DOHH2 (cell line): ENCODE data around the gene SLC2A10.

Experiments used
- H3F3A ChIP-seq: fragments of 200-600 bp; sonication (generic), shearing (Covaris generic); 2 replicates; pipeline ENCODE4 v1.6.0; 2016; ENCODE audit warnings: antibody characterized with exemption, mild to moderate bottlenecking; ENCODE audit not compliant: control insufficient read depth, insufficient read depth
- H3K27ac ChIP-seq: fragments of 200-600 bp; sonication (generic); 2 replicates; pipeline ENCODE4 v1.5.1; 2014; ENCODE audit warnings: low read depth, mild to moderate bottlenecking, low read length, moderate library complexity
- H3K27me3 ChIP-seq: fragments of 200-600 bp; sonication (generic); 2 replicates; pipeline ENCODE4 v1.6.1; 2014; ENCODE audit warnings: mild to moderate bottlenecking, low read length, mixed read lengths; ENCODE audit not compliant: control insufficient read depth
- H3K36me3 ChIP-seq: fragments of 200-600 bp; sonication (generic); 2 replicates; pipeline ENCODE4 v1.6.1; 2014; ENCODE audit warnings: mild to moderate bottlenecking, low read length, moderate library complexity, mixed read lengths; ENCODE audit not compliant: control insufficient read depth
- H3K4me1 ChIP-seq: fragments of 200-600 bp; sonication (generic); 2 replicates; pipeline ENCODE4 v1.6.1; 2014; ENCODE audit warnings: mild to moderate bottlenecking, low read length, mixed read lengths; ENCODE audit not compliant: control insufficient read depth
- H3K4me2 ChIP-seq: fragments of 200-600 bp; sonication (generic); 2 replicates; pipeline ENCODE4 v1.6.0; 2014; ENCODE audit warnings: mild to moderate bottlenecking, low read length, moderate library complexity
- H3K4me3 ChIP-seq: fragments of 200-600 bp; sonication (generic); 2 replicates; pipeline ENCODE4 v1.5.1; 2014; ENCODE audit warnings: mild to moderate bottlenecking, low read length, mixed read lengths
- H3K79me2 ChIP-seq: fragments of 200-600 bp; sonication (generic); 2 replicates; pipeline ENCODE4 v1.6.1; 2014; ENCODE audit warnings: mild to moderate bottlenecking, low read length, mixed read lengths; ENCODE audit not compliant: control insufficient read depth
- H3K9me2 ChIP-seq: fragments of 200-600 bp; sonication (generic); replicated peaks from 2 replicates; pipeline ENCODE4 v1.6.1; 2014; ENCODE audit warnings: mild to moderate bottlenecking, low read length, mixed read lengths; ENCODE audit not compliant: control insufficient read depth
- H3K9me3 ChIP-seq: fragments of 200-600 bp; sonication (generic); 2 replicates; pipeline ENCODE4 v1.6.1; 2014; ENCODE audit warnings: antibody characterized with exemption, low read length, mixed read lengths; ENCODE audit not compliant: control insufficient read depth, insufficient read depth
- H4K20me1 ChIP-seq: fragments of 200-600 bp; sonication (generic); 2 replicates; pipeline ENCODE4 v1.6.0; 2014; ENCODE audit warnings: low read depth, mild to moderate bottlenecking, antibody characterized with exemption, low read length, moderate library complexity; ENCODE audit not compliant: control insufficient read depth, insufficient read depth
- CTCF ChIP-seq: fragments of 200-600 bp; sonication (generic); IDR thresholded peaks from one replicate; pipeline ENCODE4 v1.5.1; 2014; ENCODE audit warnings: antibody characterized with exemption, mild to moderate bottlenecking, low read depth, low read length; ENCODE audit not compliant: poor library complexity, severe bottlenecking
- EZH2phosphoT487 ChIP-seq: fragments of 200-600 bp; sonication (generic); IDR thresholded peaks from 2 replicates; pipeline ENCODE4 v1.6.1; 2017; ENCODE audit warnings: borderline replicate concordance, mild to moderate bottlenecking, antibody characterized with exemption, low read length, moderate library complexity, mixed read lengths

The SLC2A10 gene

DNA sequence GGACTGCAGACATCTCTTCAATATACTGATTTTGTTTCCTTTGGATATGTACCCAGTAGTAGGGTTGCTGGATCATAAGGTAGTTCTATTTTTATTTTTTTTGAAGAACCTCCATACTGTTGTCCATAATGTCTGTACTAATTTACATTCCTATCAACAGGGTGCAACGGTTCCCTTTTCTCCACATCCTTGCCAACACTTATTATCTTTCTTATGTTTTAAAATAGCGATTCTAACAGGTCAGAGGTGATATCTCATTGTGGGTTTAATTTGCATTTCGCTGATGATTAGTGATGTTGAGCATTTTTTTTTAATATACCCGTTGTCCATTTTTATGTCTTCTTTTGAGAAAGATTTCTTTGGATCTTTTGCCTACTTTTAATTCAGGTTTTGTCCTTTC lies 18.3 kb upstream of the SLC2A10 start:
- H3F3A ChIP-seq: 0 out of 2 replicates have a peak, but pooled peaks cover 3% of the 10 kb centered on the region
- no peak overlapping the region for H3K4me3 ChIP-seq
- H3K79me2 ChIP-seq: peaks cover 32% of the 10 kb centered on the region
- H3K36me3 ChIP-seq: peaks cover 27% of the 10 kb centered on the region
- H4K20me1 ChIP-seq: peaks cover 17% of the 10 kb centered on the region; the same call in 1 of the 2 replicates
- no peak overlapping the region for H3K4me2 ChIP-seq
- TF ChIP-seq EZH2phosphoT487 (no peak), CTCF (no peak)
- no peak overlapping the region for H3K27ac ChIP-seq
- H3K9me2 ChIP-seq: no peaks in the 10 kb centered on the region
- H3K27me3 ChIP-seq: no peaks in the 10 kb centered on the region
- H3K4me1 ChIP-seq: peaks cover 47% of the 10 kb centered on the region
- H3K9me3 ChIP-seq: no peaks in the 10 kb centered on the region

GRCh38 chr20:46694484-46694883 lies 15.0 kb upstream of the SLC2A10 start:
- Histone ChIP-seq H3K79me2 (no peaks in the 10 kb centered on the region), H3K4me2 (peak overlapping the region; percentile 29; the same call in 1 of the 2 replicates), H3K27me3 (no peaks in the 10 kb centered on the region), H3F3A (no peaks in the 10 kb centered on the region), H3K9me2 (no peaks in the 10 kb centered on the region), H3K4me3 (0 out of 2 replicates have a peak overlapping the region, but pooled peaks have one; percentile 9), H4K20me1 (no peaks in the 10 kb centered on the region), H3K27ac (no peak overlapping the region), H3K9me3 (no peaks in the 10 kb centered on the region), H3K36me3 (no peaks in the 10 kb centered on the region), H3K4me1 (peaks cover 33% of the 10 kb centered on the region)
- TF ChIP-seq CTCF: no peak
- TF ChIP-seq EZH2phosphoT487: no peak

- Histone ChIP-seq H4K20me1 (no peaks in the 10 kb centered on the region), H3K36me3 (no peaks in the 10 kb centered on the region), H3K4me3 (no peak overlapping the region), H3F3A (no peaks in the 10 kb centered on the region), H3K4me1 (peaks cover 21% of the 10 kb centered on the region), H3K4me2 (no peak overlapping the region), H3K9me3 (no peaks in the 10 kb centered on the region), H3K79me2 (no peaks in the 10 kb centered on the region), H3K9me2 (no peaks in the 10 kb centered on the region), H3K27ac (no peak overlapping the region), H3K27me3 (no peaks in the 10 kb centered on the region)
- TF ChIP-seq EZH2phosphoT487: no peak
- TF ChIP-seq CTCF: no peak
Observed at GRCh38 chr20:46695892-46696291, 13.6 kb upstream of the SLC2A10 start.
